Keratinocyte (primary cell): ENCODE results near the gene SDE2. TPM values are rescaled to one million over a fixed set of nuclear protein-coding genes. Genes with fewer than 3 reads are reported as not detected.

Experiments used
- DNase-seq: peaks from one replicate; pipeline ENCODE4 v3.0.0-alpha.2; 2011; ENCODE audit warnings: low read depth, missing footprints, low spot score
- FAIRE-seq: peaks from 2 replicates; lab custom pipeline; 2011; peaks lifted over from hg19 to GRCh38; lab: Jason Lieb, UNC
- H2AFZ ChIP-seq: 2 replicates; pipeline ENCODE4 v1.6.0; 2012; ENCODE audit warnings: low read length, control low read depth, inconsistent platforms; ENCODE audit not compliant: control insufficient read depth
- H3K27ac ChIP-seq: 2 replicates; pipeline ENCODE4 v1.5.1; 2011; ENCODE audit warnings: low read length; ENCODE audit not compliant: control insufficient read depth, insufficient read depth
- H3K27me3 ChIP-seq: 3 replicates; pipeline ENCODE4 v1.6.0; 2011; ENCODE audit warnings: low read length; ENCODE audit not compliant: control insufficient read depth, insufficient read depth; ENCODE audit errors: extremely low read depth
- H3K36me3 ChIP-seq, 2 experiments: 2 replicates in 1 of 2; 3 replicates in 1 of 2; pipeline ENCODE4 v1.5.1; 2011; ENCODE audit warnings: low read length in 2 of 2, mild to moderate bottlenecking in 1 of 2; ENCODE audit not compliant: control insufficient read depth in 2 of 2, insufficient read depth in 2 of 2; ENCODE audit errors: extremely low read depth in 1 of 2
- H3K4me1 ChIP-seq: 3 replicates; pipeline ENCODE4 v1.5.1; 2011; ENCODE audit warnings: low read length; ENCODE audit not compliant: control insufficient read depth, insufficient read depth; ENCODE audit errors: extremely low read depth
- H3K4me2 ChIP-seq: 3 replicates; pipeline ENCODE4 v1.6.0; 2011; ENCODE audit warnings: low read depth, low read length; ENCODE audit not compliant: control insufficient read depth, insufficient read depth; ENCODE audit errors: extremely low read depth
- H3K4me3 ChIP-seq, 3 experiments: fragments of 200-600 bp in 1 of 3; sonication (generic) in 1 of 3; 2 replicates in 2 of 3; 3 replicates in 1 of 3; pipeline ENCODE4 v1.5.1; 2011 to 2016; ENCODE audit warnings: low read length in 3 of 3, mild to moderate bottlenecking in 3 of 3, control low read depth in 2 of 3, inconsistent platforms in 1 of 3, low read depth in 1 of 3, mixed read lengths in 1 of 3, mixed run types in 1 of 3, moderate library complexity in 1 of 3; ENCODE audit not compliant: control insufficient read depth in 2 of 3, insufficient read depth in 2 of 3; ENCODE audit errors: extremely low read depth in 1 of 3
- H3K79me2 ChIP-seq: 2 replicates; pipeline ENCODE4 v1.6.0; 2012; ENCODE audit warnings: low read length; ENCODE audit not compliant: control insufficient read depth, insufficient read depth
- H3K9ac ChIP-seq: 3 replicates; pipeline ENCODE4 v1.6.0; 2011; ENCODE audit warnings: low read length; ENCODE audit not compliant: control insufficient read depth, insufficient read depth; ENCODE audit errors: extremely low read depth
- H3K9me1 ChIP-seq: 3 replicates; pipeline ENCODE4 v1.6.0; 2011; ENCODE audit warnings: low read length; ENCODE audit not compliant: control insufficient read depth, insufficient read depth; ENCODE audit errors: extremely low read depth
- H3K9me3 ChIP-seq: 2 replicates; pipeline ENCODE4 v1.5.1; 2012; ENCODE audit warnings: low read depth, low read length; ENCODE audit not compliant: control insufficient read depth
- H4K20me1 ChIP-seq: 3 replicates; pipeline ENCODE4 v1.6.0; 2011; ENCODE audit warnings: low read length; ENCODE audit not compliant: control insufficient read depth, insufficient read depth; ENCODE audit errors: extremely low read depth
- CTCF ChIP-seq, 3 experiments: IDR thresholded peaks in 1 of 3; conservative IDR thresholded peaks in 1 of 3; optimal IDR thresholded peaks in 1 of 3; 2 replicates in 2 of 3; 3 replicates in 1 of 3; pipeline versions ENCODE3 to v1.5.1; 2011; ENCODE audit warnings: low read length in 3 of 3, mild to moderate bottlenecking in 3 of 3, moderate library complexity in 2 of 3, control low read depth in 1 of 3, inconsistent platforms in 1 of 3; ENCODE audit not compliant: insufficient read depth in 2 of 3; ENCODE audit errors: extremely low read depth in 1 of 3
- EZH2 ChIP-seq: IDR thresholded peaks from one replicate; pipeline ENCODE4 v1.6.1; 2012; ENCODE audit warnings: inconsistent platforms, mild to moderate bottlenecking, low read length, moderate library complexity
- dilution Hi-C: fragments of 300-500 bp; cut with MboI; formaldehyde crosslinking; loops from one replicate; pipeline ENCODE4 v1.7.0; 2020; ENCODE audit warnings: low sequenced_read_pairs; ENCODE audit not compliant: extremely low pct_ligation_motif_present
- polyA plus RNA-seq, 5 experiments: library from polyadenylated mRNA; depleted of rRNA in 3 of 5; stranded (reverse) in 3 of 5; stranded (forward) in 1 of 5; unstranded in 1 of 5; fragments of >200 nt; gene quantifications; 1 replicate in 1 of 5; 2 replicates in 3 of 5; 3 replicates in 1 of 5; pipeline versions ENCODE4 v1.2.1 to v1.2.3, GENCODE V29; 2011 to 2012; ENCODE audit warnings: missing spikeins in 2 of 5, low read depth in 1 of 5, low replicate concordance in 1 of 5

Gene SDE2
- polyA plus RNA-seq, 1 donor (not counting 4 experiments of a cell fraction or from before 2014, with no cell fraction given) = 15.9 TPM

- Histone ChIP-seq H3K27me3 (peaks cover 5% of the 10 kb centered on the region), H3K4me3 (no peak overlapping the region), H3K9ac (no peak overlapping the region), H2AFZ (no peak overlapping the region), H3K4me2 (no peak overlapping the region), H3K4me1 (no peaks in the 10 kb centered on the region), H3K36me3 (no peaks in the 10 kb centered on the region), H3K79me2 (no peaks in the 10 kb centered on the region), H4K20me1 (no peaks in the 10 kb centered on the region), H3K9me1 (no peaks in the 10 kb centered on the region), H3K27ac (no peak overlapping the region), H3K9me3 (no peaks in the 10 kb centered on the region)
- dilution Hi-C loops = no loop called here
- FAIRE-seq = no peak
- no peak for DNase-seq
- TF ChIP-seq EZH2 (no peak), CTCF (optimal IDR thresholded peaks at IDR 0.05 in 1 of 3, IDR thresholded peaks at IDR 0.05 in 1 of 3, conservative IDR thresholded peaks at IDR 0.05 in 1 of 3; ENCODE audit: extremely low read depth in 1 of 3, insufficient read depth in 2 of 3, low read length in 3 of 3) (no peak)
Measured at GRCh38 chr1:225965231-225965630, 33.9 kb downstream of the SDE2 start.

- H3K4me1 ChIP-seq = no peaks in the 10 kb centered on the region
- no peak for TF ChIP-seq EZH2
- no peak for TF ChIP-seq CTCF (optimal IDR thresholded peaks at IDR 0.05 in 1 of 3, IDR thresholded peaks at IDR 0.05 in 1 of 3, conservative IDR thresholded peaks at IDR 0.05 in 1 of 3; ENCODE audit: extremely low read depth in 1 of 3, insufficient read depth in 2 of 3, low read length in 3 of 3)
- peaks cover 5% of the 10 kb centered on the region for H3K27me3 ChIP-seq
- peak; percentile 90 for FAIRE-seq
- no peak overlapping the region for H3K27ac ChIP-seq
- H3K79me2 ChIP-seq = no peaks in the 10 kb centered on the region
- no peak overlapping the region for H3K4me2 ChIP-seq
- H3K9ac ChIP-seq = no peak overlapping the region
- H3K36me3 ChIP-seq = no peaks in the 10 kb centered on the region
- no peaks in the 10 kb centered on the region for H3K9me3 ChIP-seq
- no peaks in the 10 kb centered on the region for H4K20me1 ChIP-seq
- DNase-seq = peak; percentile 44
- no peak overlapping the region for H3K4me3 ChIP-seq
- H2AFZ ChIP-seq = no peak overlapping the region
- H3K9me1 ChIP-seq = no peaks in the 10 kb centered on the region
- dilution Hi-C loops = no loop called here
Measured at GRCh38 chr1:225963735-225964530, 35.2 kb downstream of the SDE2 start.
